Measurements from ENCODE around the gene NOP9.
"Not testable (repeated sequence)": the region's sequence is repeated elsewhere in the genome, so short reads cannot be mapped to it uniquely, and the experiment has no call there.

Gene NOP9

GRCh38 chr14:24325963-24326362 lies 26.3 kb downstream of the NOP9 start:
- ATAC-seq, result no peak
- TF ChIP-seq ZNF565 (CRISPR knock-in tag; conservative IDR thresholded peaks at IDR 0.05; ENCODE audit: low read depth) (no peak), ZFP3 (CRISPR knock-in tag; IDR thresholded peaks at IDR 0.05) (no peak), BACH2 (CRISPR knock-in tag; IDR thresholded peaks at IDR 0.05; ENCODE audit: borderline replicate concordance) (no peak), TSHZ2 (CRISPR knock-in tag; IDR thresholded peaks at IDR 0.05) (no peak), ZFP30 (CRISPR knock-in tag; IDR thresholded peaks at IDR 0.05) (no peak), CSDC2 (CRISPR knock-in tag; IDR thresholded peaks at IDR 0.05) (no peak), RARB (CRISPR knock-in tag; IDR thresholded peaks at IDR 0.05) (no peak), PPARA (CRISPR knock-in tag; IDR thresholded peaks at IDR 0.05; ENCODE audit: borderline replicate concordance) (no peak), CREB5 (CRISPR knock-in tag; IDR thresholded peaks at IDR 0.05; ENCODE audit: low read depth) (no peak), TCF4 (CRISPR knock-in tag; IDR thresholded peaks at IDR 0.05; ENCODE audit: borderline replicate concordance) (no peak), ZC3H10 (CRISPR knock-in tag; IDR thresholded peaks at IDR 0.05) (no peak)

DNA sequence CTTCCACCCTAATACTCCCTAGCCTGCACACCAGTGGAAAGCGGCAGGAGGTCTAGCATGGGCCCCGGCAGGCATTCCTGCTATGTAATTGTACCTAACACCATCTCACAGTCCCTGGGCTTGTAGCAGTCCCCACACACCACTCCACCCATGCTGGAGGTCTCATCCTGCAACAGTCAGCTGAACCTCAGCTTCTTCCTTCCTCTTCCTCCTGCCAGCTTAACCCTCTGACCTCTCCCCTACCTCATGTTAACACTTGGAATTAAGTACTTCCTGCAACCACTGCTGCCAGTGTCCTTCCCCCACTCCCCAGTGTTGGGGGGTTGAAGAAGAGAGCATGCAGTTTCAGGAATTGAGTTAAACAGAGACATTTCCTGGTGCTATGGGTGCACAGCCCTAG lies 27.7 kb downstream of the NOP9 start:
- no peak for TF ChIP-seq ZFP3 (CRISPR knock-in tag; IDR thresholded peaks at IDR 0.05)
- no peak for TF ChIP-seq POU6F1 (CRISPR knock-in tag; IDR thresholded peaks at IDR 0.05; ENCODE audit: borderline replicate concordance, low read depth)
- no peak for TF ChIP-seq TOX (CRISPR knock-in tag; IDR thresholded peaks at IDR 0.05; ENCODE audit: borderline replicate concordance)
- TF ChIP-seq ZFP30 (CRISPR knock-in tag; IDR thresholded peaks at IDR 0.05), result no peak
- TF ChIP-seq ARNTL (CRISPR knock-in tag; IDR thresholded peaks at IDR 0.05; ENCODE audit: borderline replicate concordance, low read depth), result no peak
- no peak for TF ChIP-seq ISL1 (CRISPR knock-in tag; IDR thresholded peaks at IDR 0.05)
- no peak for TF ChIP-seq TSHZ2 (CRISPR knock-in tag; IDR thresholded peaks at IDR 0.05)
- no peak for TF ChIP-seq SNAI2 (CRISPR knock-in tag; IDR thresholded peaks at IDR 0.05)
- TF ChIP-seq BACH2 (CRISPR knock-in tag; IDR thresholded peaks at IDR 0.05; ENCODE audit: borderline replicate concordance), result no peak
- no peak for TF ChIP-seq ZC3H10 (CRISPR knock-in tag; IDR thresholded peaks at IDR 0.05)
- no peak for TF ChIP-seq ESRRG (CRISPR knock-in tag; IDR thresholded peaks at IDR 0.05)
- no peak for TF ChIP-seq CSDC2 (CRISPR knock-in tag; IDR thresholded peaks at IDR 0.05)
- TF ChIP-seq, protein P1, sequence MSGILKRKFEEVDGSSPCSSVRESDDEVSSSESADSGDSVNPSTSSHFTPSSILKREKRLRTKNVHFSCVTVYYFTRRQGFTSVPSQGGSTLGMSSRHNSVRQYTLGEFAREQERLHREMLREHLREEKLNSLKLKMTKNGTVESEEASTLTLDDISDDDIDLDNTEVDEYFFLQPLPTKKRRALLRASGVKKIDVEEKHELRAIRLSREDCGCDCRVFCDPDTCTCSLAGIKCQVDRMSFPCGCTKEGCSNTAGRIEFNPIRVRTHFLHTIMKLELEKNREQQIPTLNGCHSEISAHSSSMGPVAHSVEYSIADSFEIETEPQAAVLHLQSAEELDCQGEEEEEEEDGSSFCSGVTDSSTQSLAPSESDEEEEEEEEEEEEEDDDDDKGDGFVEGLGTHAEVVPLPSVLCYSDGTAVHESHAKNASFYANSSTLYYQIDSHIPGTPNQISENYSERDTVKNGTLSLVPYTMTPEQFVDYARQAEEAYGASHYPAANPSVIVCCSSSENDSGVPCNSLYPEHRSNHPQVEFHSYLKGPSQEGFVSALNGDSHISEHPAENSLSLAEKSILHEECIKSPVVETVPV (CRISPR knock-in tag; IDR thresholded peaks at IDR 0.05), result no peak
- no peak for TF ChIP-seq CREB5 (CRISPR knock-in tag; IDR thresholded peaks at IDR 0.05; ENCODE audit: low read depth)
- no peak for TF ChIP-seq OSR1 (CRISPR knock-in tag; IDR thresholded peaks at IDR 0.05)
- ATAC-seq, result no peak

- ATAC-seq, result not testable (repeated sequence)
Measured at GRCh38 chr14:24327914-24328313, 28.3 kb downstream of the NOP9 start.

Measured in SK-N-SH treated with all-trans-retinoic acid at 6 μM for 48 hours (cell line).